AG08396 (cell line): Measurements from ENCODE around the gene MNDA.

ENCODE experiments used
- DNase-seq: peaks from one replicate; pipeline ENCODE4 v3.0.0; 2012; ENCODE audit warnings: low spot score, mixed read lengths

MNDA gene

GRCh38 chr1:158830904-158831507, at the start of gene MNDA:
MNDA (plus strand) TSS chr1:158831351; CDS start chr1:158842154, 10,803 bp downstream.
- DNase-seq: no peak

GRCh38 chr1:158793604-158794003, 37.5 kb upstream of the MNDA start:
- DNase-seq: no peak

DNA sequence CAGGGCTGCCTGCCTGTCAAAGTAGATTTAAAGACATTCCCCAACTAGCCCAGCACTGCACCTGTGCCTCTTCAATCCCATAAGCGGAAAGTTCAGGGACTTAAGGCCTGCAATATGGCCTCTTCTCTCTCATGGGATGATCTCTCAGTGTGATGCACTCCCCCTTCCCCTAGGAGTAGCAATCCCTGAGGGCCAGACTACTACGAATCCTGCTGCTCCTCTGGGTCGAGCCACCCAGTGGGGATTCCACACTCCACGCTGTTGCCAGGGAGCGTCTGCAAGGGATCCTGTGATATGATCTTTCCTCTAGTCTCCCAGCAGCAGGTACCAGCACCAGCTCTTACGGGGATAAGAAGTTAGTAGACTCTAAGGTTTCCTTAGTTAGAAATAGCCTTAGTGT, 36.9 kb upstream of the MNDA start:
- no peak for DNase-seq

DNA sequence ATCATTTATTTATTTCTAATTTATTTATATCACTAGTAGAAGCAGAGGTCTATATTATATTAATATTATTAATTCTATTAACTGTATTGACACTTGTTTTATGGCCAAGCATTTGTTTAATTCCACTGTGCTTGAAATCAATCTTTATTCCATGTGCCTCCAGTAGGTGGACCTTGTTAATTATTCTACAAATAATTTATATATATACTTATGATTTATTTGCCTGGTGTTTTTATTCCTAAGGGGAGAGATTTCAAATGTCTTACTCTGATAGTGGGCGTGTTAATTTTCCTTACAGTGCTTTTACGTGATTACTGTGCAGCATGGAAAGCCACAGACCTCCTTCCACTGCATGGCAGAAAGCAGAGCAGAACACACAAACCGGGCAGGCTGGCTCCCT, 32.6 kb upstream of the MNDA start:
- no peak for DNase-seq

GRCh38 chr1:158799689-158800088, 31.5 kb upstream of the MNDA start:
- DNase-seq: no peak

DNA sequence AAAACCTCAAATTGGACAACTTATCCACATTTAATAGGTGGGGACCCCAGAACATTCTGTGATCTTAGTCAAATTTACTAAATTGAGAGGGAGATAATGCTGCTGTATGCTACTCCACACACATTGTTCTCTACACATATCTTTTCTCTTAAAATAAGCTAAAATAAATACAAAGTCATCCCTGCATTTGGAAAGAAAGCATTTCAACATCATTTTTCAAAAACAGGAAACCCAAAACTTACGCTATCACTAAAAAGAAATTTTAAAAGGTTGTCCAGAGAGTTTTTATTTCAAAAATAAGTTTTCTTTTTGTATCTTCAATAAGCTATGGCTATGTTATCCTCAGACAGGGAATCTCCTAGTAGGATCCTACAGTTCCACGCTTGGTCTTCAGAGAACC, 30.6 kb upstream of the MNDA start:
- no peak for DNase-seq

GRCh38 chr1:158801396-158801795, 29.8 kb upstream of the MNDA start:
- no peak for DNase-seq

- DNase-seq: no peak
Observed at GRCh38 chr1:158803678-158804077, 27.5 kb upstream of the MNDA start.

DNA sequence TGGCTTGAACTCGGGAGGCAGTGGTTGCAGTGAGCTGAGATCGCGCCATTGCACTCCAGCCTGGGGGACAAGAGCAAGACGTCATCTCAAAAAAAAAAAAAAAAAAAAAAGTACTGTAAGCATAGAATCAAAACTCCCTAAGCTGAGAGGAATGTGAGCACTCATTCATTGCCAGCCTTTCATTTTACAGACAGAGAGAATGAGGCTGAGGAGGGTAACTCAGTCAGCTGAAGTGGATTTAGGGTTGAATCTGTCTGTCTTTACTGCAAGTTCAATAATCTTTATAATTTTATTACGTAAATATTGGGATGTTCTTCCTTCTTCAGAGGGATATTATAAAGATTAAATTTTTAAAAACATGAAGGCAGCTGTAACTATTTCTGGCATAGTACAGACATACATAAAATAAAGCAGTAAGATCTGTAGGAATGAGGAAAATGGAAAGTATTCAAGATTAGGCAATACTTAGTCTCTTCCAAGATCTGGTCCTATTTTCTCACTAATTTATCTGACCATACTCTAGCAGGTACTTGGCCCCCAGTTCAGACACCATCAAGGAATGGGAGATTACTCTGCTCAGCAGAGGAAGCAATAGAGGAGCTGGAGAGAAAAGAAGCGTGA, 24.1 kb upstream of the MNDA start:
- no peak for DNase-seq

DNA sequence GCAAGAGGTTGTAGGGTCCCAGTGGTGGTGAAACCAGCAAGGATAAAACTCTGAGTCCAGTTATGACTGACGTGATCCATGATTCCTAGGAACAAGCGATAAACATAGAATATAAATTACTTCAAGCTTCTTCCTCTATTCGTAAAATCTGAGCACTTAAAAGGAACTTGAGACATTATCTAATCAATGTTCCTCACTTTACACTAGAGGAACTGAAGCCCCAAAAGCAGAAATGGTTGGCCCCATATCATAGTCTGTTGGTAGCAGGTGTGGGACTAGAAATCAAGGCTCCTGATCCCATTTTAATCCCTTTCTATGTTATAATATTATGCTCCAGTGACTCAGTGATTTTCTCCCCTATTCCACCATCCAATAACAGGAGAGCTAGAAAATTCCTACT, 21.9 kb upstream of the MNDA start:
- DNase-seq: no peak

DNA sequence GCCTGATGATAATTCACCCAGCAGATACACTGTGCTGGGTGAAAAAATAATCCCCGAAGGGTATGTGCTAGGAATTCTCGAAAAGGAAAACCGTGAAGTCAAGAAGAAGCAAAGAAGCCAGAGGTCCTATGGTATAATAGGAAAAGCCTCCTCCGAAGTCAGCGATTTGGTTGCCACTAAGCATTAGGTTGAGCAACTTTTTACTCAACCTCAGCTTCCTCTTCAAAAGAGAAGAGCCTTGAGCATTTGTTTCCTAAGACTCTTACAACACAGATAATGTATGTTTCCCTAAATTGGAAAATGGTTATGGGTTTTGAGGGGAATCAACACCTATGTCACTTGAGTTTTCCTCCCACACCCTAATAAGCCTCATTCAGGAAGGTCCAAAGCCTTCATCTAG, 21.3 kb upstream of the MNDA start:
- no peak for DNase-seq

DNA sequence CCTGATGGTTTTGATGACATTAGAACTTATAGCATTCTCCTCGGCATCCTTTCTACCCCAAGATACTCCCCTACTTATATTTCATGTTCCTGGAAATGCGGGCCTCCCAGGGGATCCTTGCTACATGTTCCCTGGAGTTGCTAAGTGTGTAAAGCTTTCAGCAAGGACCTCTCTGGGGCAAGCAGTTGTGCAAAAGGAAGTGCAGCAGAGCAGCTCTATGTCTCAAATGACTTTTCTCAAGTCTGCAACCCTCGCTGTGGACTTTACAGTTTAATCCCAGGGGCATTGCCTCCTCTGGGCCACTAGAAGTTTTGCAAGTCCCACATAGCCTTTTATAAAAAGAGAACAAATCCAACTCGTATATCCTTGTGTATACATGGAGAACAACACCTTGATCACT, 20.8 kb upstream of the MNDA start:
- DNase-seq: no peak

- no peak for DNase-seq
Observed at GRCh38 chr1:158812336-158812735, 18.8 kb upstream of the MNDA start.

DNA sequence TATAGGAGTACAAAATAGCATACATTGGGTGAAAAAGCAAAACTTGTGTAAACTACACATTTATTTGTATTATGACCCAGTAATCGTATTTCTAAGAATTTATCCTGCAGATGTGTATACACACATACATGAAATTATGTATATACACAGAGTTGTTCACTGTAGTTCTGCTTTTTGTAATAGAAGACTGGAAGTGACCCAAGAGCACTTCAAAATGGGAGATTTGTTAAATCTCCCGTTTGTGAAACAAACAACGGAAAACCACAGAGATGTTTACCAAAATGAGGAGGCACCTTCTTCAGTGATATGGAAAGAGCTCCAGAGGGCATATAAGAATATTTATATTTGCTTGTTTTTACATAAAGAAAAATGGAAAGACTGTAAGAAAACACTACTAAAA, 18.0 kb upstream of the MNDA start:
- DNase-seq: no peak

DNA sequence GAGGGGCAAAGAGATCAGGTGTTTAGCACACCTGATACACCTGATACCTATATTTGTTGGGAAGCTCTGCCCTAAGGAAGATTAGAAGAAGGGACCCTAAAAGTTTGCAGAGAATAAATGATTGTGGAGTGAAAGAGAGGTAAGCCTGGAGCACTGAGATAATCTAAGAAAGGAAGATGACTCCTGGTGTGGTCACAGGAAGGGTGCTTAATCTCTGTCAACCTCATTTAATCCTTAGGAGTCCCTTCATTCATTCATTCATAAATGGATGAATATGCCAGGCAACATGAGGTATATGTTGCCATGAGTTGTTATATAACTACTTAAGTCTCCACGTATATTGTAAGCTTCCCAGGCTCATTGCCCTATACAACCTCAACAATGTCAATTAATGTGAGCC, 16.2 kb upstream of the MNDA start:
- no peak for DNase-seq

GRCh38 chr1:158818560-158818959, 12.6 kb upstream of the MNDA start:
- no peak for DNase-seq

- no peak for DNase-seq
Observed at GRCh38 chr1:158818975-158819431, 12.1 kb upstream of the MNDA start.

DNA sequence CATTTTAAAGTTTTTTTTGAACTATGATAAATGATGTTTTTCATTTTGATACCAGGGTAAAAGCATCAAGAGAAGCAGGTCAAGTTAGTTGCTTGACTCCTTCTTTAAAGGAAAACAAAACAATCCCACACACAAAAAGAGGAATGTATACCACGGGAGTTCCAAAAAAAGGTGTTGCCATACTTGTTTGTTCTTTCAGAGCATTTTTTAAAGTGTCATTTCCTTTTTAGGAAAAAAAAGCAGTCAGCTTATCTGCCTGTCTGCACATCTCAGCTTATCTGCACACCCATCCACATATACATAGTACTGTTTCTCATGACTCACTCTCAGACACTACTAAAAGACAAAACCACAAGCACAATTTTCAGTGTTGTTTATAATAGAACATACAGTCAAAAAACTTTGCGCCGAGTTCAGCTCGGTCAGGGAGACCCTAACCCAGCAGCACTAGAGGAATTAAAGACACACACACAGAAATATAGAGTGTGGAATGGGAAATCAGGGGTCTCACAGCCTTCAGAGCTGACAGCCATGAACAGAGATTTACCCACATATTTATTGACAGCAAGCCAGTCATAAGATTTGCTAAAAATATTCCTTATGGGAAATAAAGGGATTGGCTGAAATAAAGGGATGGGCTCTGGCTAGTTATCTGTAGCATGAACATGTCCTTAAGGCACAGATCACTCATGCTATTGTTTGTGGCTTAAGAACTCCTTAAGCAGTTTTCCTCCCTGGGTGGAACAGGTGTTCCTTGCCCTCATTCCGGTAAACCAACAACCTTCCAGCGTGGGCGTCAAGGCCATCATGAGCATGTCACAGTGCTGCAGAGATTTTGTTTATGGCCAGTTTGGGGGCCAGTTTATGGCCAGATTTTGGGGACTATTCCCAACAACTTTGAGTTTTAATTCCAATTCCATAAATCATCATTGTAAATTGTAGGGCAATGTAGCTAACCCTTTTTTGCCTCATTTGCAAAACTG, 11.4 kb upstream of the MNDA start:
- DNase-seq: no peak

GRCh38 chr1:158821723-158822122, 9.4 kb upstream of the MNDA start:
- DNase-seq: no peak

- no peak for DNase-seq
Observed at GRCh38 chr1:158830074-158830677, 975 bp upstream of the MNDA start.

DNA sequence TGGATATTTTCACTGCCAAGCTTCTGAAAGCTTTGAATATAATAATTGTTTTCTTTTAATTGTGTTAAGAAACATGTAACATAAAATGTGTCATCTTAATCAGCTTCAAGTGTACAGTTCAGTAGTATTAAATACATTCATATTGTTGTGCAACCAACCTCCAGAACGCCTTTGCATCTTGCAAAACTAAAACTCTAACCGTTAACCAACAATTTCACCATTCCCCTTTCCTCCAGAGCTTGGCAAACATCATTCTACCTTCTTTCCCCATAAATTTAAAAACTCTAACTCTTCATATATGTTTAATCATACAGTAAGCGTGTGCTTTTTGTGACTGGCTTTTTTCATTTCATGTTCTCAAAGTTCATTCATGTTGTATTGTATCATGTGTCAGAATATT, 2.1 kb downstream of the MNDA start:
- DNase-seq: no peak

- no peak for DNase-seq
Observed at GRCh38 chr1:158836038-158836437, 4.9 kb downstream of the MNDA start.

GRCh38 chr1:158838660-158839059, 7.5 kb downstream of the MNDA start:
- DNase-seq: no peak
